PC-9 (cell line): Measurements from ENCODE around the gene ERCC5. TPM values are rescaled to one million over a fixed set of nuclear protein-coding genes. Genes with fewer than 3 reads are reported as not detected.

ENCODE experiments used
- BruUV-seq: library from RNA; stranded (reverse); fragments of 400-500 nt; replicated peaks from 2 replicates; lab custom pipeline; 2021; lab: Mats Ljungman, UMichigan
- CTCF ChIA-PET: fragments of 300-600 bp; sonication (Branson Sonifier 250); formaldehyde crosslinking; loops from one replicate; lab custom pipeline; 2022; ENCODE audit warnings: antibody characterized with exemption; lab: Charles Lee
- POLR2A ChIA-PET: fragments of 300-600 bp; sonication (Branson Sonifier 250); formaldehyde crosslinking; loops from one replicate; lab custom pipeline; 2022; ENCODE audit warnings: antibody characterized with exemption; ENCODE audit not compliant: unreplicated experiment; lab: Charles Lee
- DNase-seq, 2 experiments: peaks; one replicate each; pipeline versions ENCODE4 v3.0.0 to v3.0.0-alpha.2; 2015 to 2022; ENCODE audit warnings: mixed read lengths in 1 of 2
- H2AFZ ChIP-seq: fragments of 200-600 bp; sonication (generic); 2 replicates; pipeline ENCODE4 v1.8.1; 2017; ENCODE audit warnings: antibody characterized with exemption
- H3F3A ChIP-seq: fragments of 200-600 bp; sonication (generic); 2 replicates; pipeline ENCODE4 v1.8.1; 2017; ENCODE audit warnings: antibody characterized with exemption, mild to moderate bottlenecking, low read depth; ENCODE audit not compliant: insufficient read depth
- H3K27ac ChIP-seq: fragments of 200-600 bp; sonication (generic); 2 replicates; pipeline ENCODE4 v1.6.1; 2016; ENCODE audit warnings: mixed run types
- H3K27me3 ChIP-seq: fragments of 200-600 bp; sonication (generic); 2 replicates; pipeline ENCODE4 v1.6.1; 2016; ENCODE audit warnings: low read depth, mixed run types; ENCODE audit not compliant: insufficient read depth
- H3K36me3 ChIP-seq: fragments of 200-600 bp; sonication (generic); 2 replicates; pipeline ENCODE4 v1.6.1; 2016; ENCODE audit warnings: low read depth, mixed run types
- H3K4me1 ChIP-seq: fragments of 200-600 bp; sonication (generic); replicated peaks from 2 replicates; pipeline ENCODE4 v1.6.1; 2016; ENCODE audit warnings: mixed run types; ENCODE audit not compliant: insufficient read depth
- H3K4me2 ChIP-seq: fragments of 200-600 bp; sonication (generic); 2 replicates; pipeline ENCODE4 v1.6.1; 2017; ENCODE audit warnings: mixed run types
- H3K4me3 ChIP-seq: fragments of 200-600 bp; sonication (generic); 2 replicates; pipeline ENCODE4 v1.6.1; 2016; ENCODE audit warnings: mixed run types
- H3K79me2 ChIP-seq: fragments of 200-600 bp; sonication (generic); 2 replicates; pipeline ENCODE4 v1.6.1; 2017; ENCODE audit warnings: low read depth, mixed run types
- H3K9me2 ChIP-seq: fragments of 200-600 bp; sonication (generic); 2 replicates; pipeline ENCODE4 v1.8.1; 2017; ENCODE audit warnings: mild to moderate bottlenecking; ENCODE audit not compliant: insufficient read depth
- H3K9me3 ChIP-seq: fragments of 200-600 bp; sonication (generic); 2 replicates; pipeline ENCODE4 v1.8.1; 2016; ENCODE audit warnings: low read depth; ENCODE audit not compliant: insufficient read depth
- H4K20me1 ChIP-seq: fragments of 200-600 bp; sonication (generic); 2 replicates; pipeline ENCODE4 v1.8.1; 2017; ENCODE audit not compliant: insufficient read depth
- EZH2 ChIP-seq: fragments of 200-600 bp; sonication (generic); IDR thresholded peaks from 2 replicates; pipeline ENCODE4 v1.8.0; 2017; ENCODE audit warnings: antibody characterized with exemption, low read depth
- intact Hi-C: fragments of 100-400 bp; cut with micrococcal nuclease; formaldehyde crosslinking; loops from one replicate; pipeline ENCODE4 v1.10.0; 2022; ENCODE audit not compliant: unreplicated experiment
- total RNA-seq: library from RNA; stranded (reverse); gene quantifications from 2 replicates; pipeline ENCODE4 v1.2.3, GENCODE V29; 2021
- TF ChIP-seq, protein P1 (sequence below): fragments of 200-600 bp; sonication (generic); conservative IDR thresholded peaks from 2 replicates; pipeline ENCODE4 v1.6.1; 2017; ENCODE audit warnings: mixed run types, antibody characterized with exemption, mild to moderate bottlenecking, moderate library complexity

The ERCC5 gene
- total RNA-seq, 1 experiment from 2014 or later = 33.9 TPM

GRCh38 chr13:102845289-102845629 lies 573 bp upstream of the ERCC5 start:
- no peak for DNase-seq
- Histone ChIP-seq H3F3A (peaks cover 5% of the 10 kb centered on the region; the same call in 1 of the 2 replicates), H3K79me2 (peaks cover 41% of the 10 kb centered on the region), H3K36me3 (no peaks in the 10 kb centered on the region), H3K4me3 (peak overlapping the region; percentile 90), H3K27me3 (no peaks in the 10 kb centered on the region), H3K27ac (peak overlapping the region; percentile 73), H3K4me2 (peak overlapping the region; percentile 99), H4K20me1 (peaks cover 14% of the 10 kb centered on the region; the same call in 1 of the 2 replicates), H3K4me1 (peaks cover 13% of the 10 kb centered on the region; the same call in 1 of the 2 replicates), H3K9me2 (no peaks in the 10 kb centered on the region), H2AFZ (peak overlapping the region; percentile 97), H3K9me3 (no peaks in the 10 kb centered on the region)
- TF ChIP-seq, protein P1, sequence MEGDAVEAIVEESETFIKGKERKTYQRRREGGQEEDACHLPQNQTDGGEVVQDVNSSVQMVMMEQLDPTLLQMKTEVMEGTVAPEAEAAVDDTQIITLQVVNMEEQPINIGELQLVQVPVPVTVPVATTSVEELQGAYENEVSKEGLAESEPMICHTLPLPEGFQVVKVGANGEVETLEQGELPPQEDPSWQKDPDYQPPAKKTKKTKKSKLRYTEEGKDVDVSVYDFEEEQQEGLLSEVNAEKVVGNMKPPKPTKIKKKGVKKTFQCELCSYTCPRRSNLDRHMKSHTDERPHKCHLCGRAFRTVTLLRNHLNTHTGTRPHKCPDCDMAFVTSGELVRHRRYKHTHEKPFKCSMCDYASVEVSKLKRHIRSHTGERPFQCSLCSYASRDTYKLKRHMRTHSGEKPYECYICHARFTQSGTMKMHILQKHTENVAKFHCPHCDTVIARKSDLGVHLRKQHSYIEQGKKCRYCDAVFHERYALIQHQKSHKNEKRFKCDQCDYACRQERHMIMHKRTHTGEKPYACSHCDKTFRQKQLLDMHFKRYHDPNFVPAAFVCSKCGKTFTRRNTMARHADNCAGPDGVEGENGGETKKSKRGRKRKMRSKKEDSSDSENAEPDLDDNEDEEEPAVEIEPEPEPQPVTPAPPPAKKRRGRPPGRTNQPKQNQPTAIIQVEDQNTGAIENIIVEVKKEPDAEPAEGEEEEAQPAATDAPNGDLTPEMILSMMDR = no peak
- no peak for TF ChIP-seq EZH2
- intact Hi-C loops = loop anchor here (5.0 to 10.0 kb wide), 3 partner anchors 648 to 1700 kb away; no protein-coding TSS in a partner anchor
- BruUV-seq = TSS peak; percentile 91
- POLR2A ChIA-PET = interaction anchor here (0.6 to 0.7 kb wide), 6 partner anchors 19 to 1040 kb away, joined by 3 to 4 read pairs (median 3); no protein-coding TSS in a partner anchor
- CTCF ChIA-PET = interaction anchor here (0.5 to 0.9 kb wide), 2 partner anchors 72 to 249 kb away, joined by 3 to 6 read pairs; partner anchors contain the start of gene TEX30

- Histone ChIP-seq H2AFZ (peak overlapping the region; percentile 97), H3K9me3 (no peaks in the 10 kb centered on the region), H3K27ac (peak overlapping the region; percentile 73), H3K4me2 (peak overlapping the region; percentile 99), H4K20me1 (peaks cover 17% of the 10 kb centered on the region; the same call in 1 of the 2 replicates), H3F3A (peaks cover 5% of the 10 kb centered on the region; the same call in 1 of the 2 replicates), H3K9me2 (no peaks in the 10 kb centered on the region), H3K4me1 (peaks cover 13% of the 10 kb centered on the region; the same call in 1 of the 2 replicates), H3K79me2 (peaks cover 45% of the 10 kb centered on the region), H3K4me3 (peak overlapping the region; percentile 90), H3K27me3 (no peaks in the 10 kb centered on the region), H3K36me3 (no peaks in the 10 kb centered on the region)
- POLR2A ChIA-PET = interaction anchor here (0.5 to 0.7 kb wide), 3 partner anchors 141 to 445 kb away, joined by 4 to 9 read pairs (median 4); no protein-coding TSS in a partner anchor
- peak; percentile 15 to 39 for DNase-seq
- TF ChIP-seq, protein P1 = no peak
- TF ChIP-seq EZH2 = no peak
- TSS peak; percentile 40 for BruUV-seq
- CTCF ChIA-PET = interaction anchor here (0.6 kb wide), 1 partner anchor 454 kb away, joined by 3 read pairs; no protein-coding TSS in a partner anchor
- intact Hi-C loops = loop anchor here (1.0 to 10.0 kb wide), 9 partner anchors 46 to 1702 kb away; partner anchors contain the start of genes TEX30 and TPP2
These were observed 606 bp downstream of the ERCC5 start for GRCh38 chr13:102846261-102847015.
